LNCaP clone FGC (cell line): ENCODE measurements around the gene PAK6.

Experiments
- DNase-seq: peaks from one replicate; pipeline ENCODE4 v3.0.0-alpha.2; 2011; ENCODE audit warnings: low read depth
- H3K4me3 ChIP-seq: 2 replicates; pipeline ENCODE4 v1.5.1; 2011; ENCODE audit warnings: mild to moderate bottlenecking, low read depth, low read length, control low read depth
- CTCF ChIP-seq: IDR thresholded peaks from 2 replicates; pipeline ENCODE4 v1.5.1; 2012; ENCODE audit warnings: mild to moderate bottlenecking; ENCODE audit not compliant: control insufficient read depth, insufficient read depth; ENCODE audit errors: extremely low read depth

Gene PAK6

GRCh38 chr15:40233727-40234577 lies 4.9 kb upstream of the PAK6 start:
- no peak for TF ChIP-seq CTCF
- DNase-seq: no peak
- no peak overlapping the region for H3K4me3 ChIP-seq

- TF ChIP-seq CTCF: no peak
- no peak for DNase-seq
Observed at GRCh38 chr15:40234783-40235182, 4.1 kb upstream of the PAK6 start.

GRCh38 chr15:40235201-40235885 lies 3.5 kb upstream of the PAK6 start:
- TF ChIP-seq CTCF: no peak

More at GRCh38 chr15:40234783-40235182, 4.1 kb upstream of the PAK6 start:
- H3K4me3 ChIP-seq: no peak overlapping the region

GRCh38 chr15:40239404-40239692 lies 485 bp downstream of the PAK6 start:
- H3K4me3 ChIP-seq: no peak overlapping the region
- no peak for DNase-seq
- TF ChIP-seq CTCF: no peak

More at GRCh38 chr15:40235201-40235885, 3.5 kb upstream of the PAK6 start:
- DNase-seq: no peak
- no peak overlapping the region for H3K4me3 ChIP-seq

- no peak for TF ChIP-seq CTCF
- no peak overlapping the region for H3K4me3 ChIP-seq
- DNase-seq: no peak
Observed at GRCh38 chr15:40239693-40240618, 1.1 kb downstream of the PAK6 start.

- no peak for TF ChIP-seq CTCF
- H3K4me3 ChIP-seq: no peak overlapping the region
- DNase-seq: no peak
Observed at GRCh38 chr15:40240619-40241221, 1.9 kb downstream of the PAK6 start.
